ENCODE results near the gene FILIP1L.
"Not testable (repeated sequence)": the region's sequence is repeated elsewhere in the genome, so short reads cannot be mapped to it uniquely, and the experiment has no call there.

Gene FILIP1L

DNA sequence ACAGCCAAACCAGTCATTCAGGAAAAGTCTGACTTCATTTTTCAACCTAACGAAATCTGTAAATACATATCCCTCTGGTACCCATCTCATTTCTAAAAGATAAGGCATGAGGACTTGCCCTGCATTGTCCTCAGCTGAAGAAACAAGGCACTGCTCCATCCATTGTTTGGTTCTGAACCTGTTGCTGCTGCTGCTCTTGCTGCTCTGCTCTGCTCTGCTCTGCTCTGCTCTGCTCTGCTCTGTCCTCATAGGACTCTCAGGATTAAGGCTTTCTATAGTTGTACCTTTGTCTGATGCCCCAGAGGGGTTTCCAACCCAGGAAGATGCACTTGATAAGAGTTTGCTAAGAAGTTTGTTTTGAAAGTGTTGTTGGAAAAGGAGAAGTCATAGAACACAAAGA lies 258.4 kb downstream of the FILIP1L start:
- H3K27ac Mint-ChIP-seq: no peak overlapping the region
- no peaks in the 10 kb centered on the region for H3K9me3 Mint-ChIP-seq
- H3K4me1 Mint-ChIP-seq (ENCODE audit: low read depth): peaks cover 5% of the 10 kb centered on the region
- H3K36me3 Mint-ChIP-seq (ENCODE audit: low read depth): no peaks in the 10 kb centered on the region
- H3K27me3 Mint-ChIP-seq: no peaks in the 10 kb centered on the region
- intact Hi-C loops (cut with micrococcal nuclease): no loop called here
- no peak overlapping the region for H3K4me3 Mint-ChIP-seq

DNA sequence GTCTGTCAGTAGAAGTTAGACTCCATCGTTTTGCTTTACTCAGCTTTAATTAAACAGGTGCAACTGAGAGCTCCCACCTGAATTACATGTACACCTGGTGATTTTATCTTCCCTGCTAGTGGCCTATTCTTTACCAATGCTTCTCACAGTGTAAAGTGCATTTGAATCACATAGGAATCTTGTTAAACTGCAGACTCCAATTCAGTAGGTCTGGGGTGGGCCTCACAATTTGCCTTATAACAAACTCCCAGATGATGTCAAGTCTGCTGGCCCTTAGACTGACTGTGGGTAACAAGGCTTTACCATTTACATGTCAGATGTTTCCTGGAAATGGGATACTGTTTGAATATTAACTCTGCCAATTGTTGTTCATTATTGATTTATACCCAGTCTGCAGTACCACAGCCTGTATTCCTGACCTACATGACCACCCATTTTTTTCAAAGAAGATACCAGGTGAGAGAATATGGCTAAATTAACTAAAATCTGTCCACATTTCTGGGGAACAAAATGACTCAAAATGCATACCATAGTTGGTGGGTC lies 259.5 kb downstream of the FILIP1L start:
- H3K36me3 Mint-ChIP-seq (ENCODE audit: low read depth): no peaks in the 10 kb centered on the region
- H3K4me1 Mint-ChIP-seq (ENCODE audit: low read depth): peaks cover 5% of the 10 kb centered on the region
- intact Hi-C loops (cut with micrococcal nuclease): no loop called here
- H3K9me3 Mint-ChIP-seq: no peaks in the 10 kb centered on the region
- no peaks in the 10 kb centered on the region for H3K27me3 Mint-ChIP-seq
- no peak overlapping the region for H3K27ac Mint-ChIP-seq
- no peak overlapping the region for H3K4me3 Mint-ChIP-seq

DNA sequence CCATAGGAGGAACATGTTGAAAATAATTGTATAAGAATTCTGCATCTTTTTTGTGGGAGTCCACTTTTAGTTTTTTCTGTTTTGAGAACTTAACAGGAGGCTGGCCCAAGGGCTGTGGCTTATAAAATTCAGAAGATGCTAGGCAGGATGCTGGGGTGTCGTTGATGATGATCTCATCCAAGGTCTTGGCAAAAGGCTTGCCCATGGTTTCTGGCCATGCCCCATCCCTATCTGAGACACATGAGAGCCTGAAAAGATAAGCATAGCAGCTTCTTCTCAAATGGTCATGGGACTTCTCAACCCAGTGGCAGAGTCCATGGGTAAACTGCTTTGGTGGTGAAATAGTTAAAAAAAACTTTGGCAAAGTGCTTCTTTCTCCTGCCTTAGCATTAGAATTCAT lies 261.4 kb downstream of the FILIP1L start:
- Mint-ChIP-seq H3K4me3 (no peak overlapping the region), H3K27ac (no peak overlapping the region), H3K27me3 (no peaks in the 10 kb centered on the region), H3K4me1 (ENCODE audit: low read depth) (peaks cover 5% of the 10 kb centered on the region), H3K36me3 (ENCODE audit: low read depth) (no peaks in the 10 kb centered on the region), H3K9me3 (no peaks in the 10 kb centered on the region)
- intact Hi-C loops (cut with micrococcal nuclease): no loop called here

DNA sequence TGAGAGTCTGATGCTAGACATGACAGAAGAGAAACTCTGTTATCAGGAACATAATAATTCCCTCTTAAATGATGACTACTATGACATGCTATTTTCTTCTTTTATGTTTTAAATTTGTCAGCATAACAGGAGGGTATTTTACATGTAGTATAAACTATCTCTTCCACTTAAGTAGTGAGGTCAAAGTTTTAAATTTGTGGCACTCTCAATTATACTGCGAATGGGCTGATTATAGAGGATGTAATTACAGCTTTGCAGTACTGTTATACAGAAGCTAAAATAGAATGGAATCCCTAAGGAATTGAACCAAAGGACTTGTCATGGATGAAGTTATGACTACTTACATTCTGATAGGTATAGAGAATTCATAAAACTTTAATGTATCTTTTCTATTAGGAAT lies 262.3 kb downstream of the FILIP1L start:
- Mint-ChIP-seq H3K36me3 (ENCODE audit: low read depth) (no peaks in the 10 kb centered on the region), H3K27me3 (no peaks in the 10 kb centered on the region), H3K27ac (no peak overlapping the region), H3K4me1 (ENCODE audit: low read depth) (peaks cover 5% of the 10 kb centered on the region), H3K9me3 (no peaks in the 10 kb centered on the region), H3K4me3 (no peak overlapping the region)
- intact Hi-C loops (cut with micrococcal nuclease): no loop called here

DNA sequence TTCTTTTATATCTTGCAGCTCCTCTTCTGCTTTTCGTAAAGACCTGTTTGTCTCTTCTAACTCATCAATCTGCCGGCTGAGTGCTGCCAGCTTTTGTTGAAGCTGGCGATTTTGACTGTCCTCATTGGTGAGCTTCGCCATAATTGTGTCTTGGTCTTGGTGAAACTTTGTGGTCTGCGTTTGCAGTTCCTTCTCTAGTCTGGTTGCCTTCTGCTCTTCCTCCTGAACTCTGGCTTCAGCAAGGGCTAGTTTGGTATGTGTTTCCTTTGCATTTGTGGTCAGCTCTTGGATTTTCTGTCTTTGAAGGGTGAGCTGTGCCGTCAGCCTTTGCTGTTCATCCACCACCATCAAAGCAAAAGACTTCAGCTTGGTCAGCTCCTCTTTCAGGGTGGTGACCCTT lies 263.7 kb downstream of the FILIP1L start:
- Mint-ChIP-seq H3K27me3 (no peaks in the 10 kb centered on the region), H3K4me3 (no peak overlapping the region), H3K36me3 (ENCODE audit: low read depth) (no peaks in the 10 kb centered on the region), H3K9me3 (no peaks in the 10 kb centered on the region), H3K4me1 (ENCODE audit: low read depth) (peaks cover 11% of the 10 kb centered on the region), H3K27ac (no peak overlapping the region)
- intact Hi-C loops (cut with micrococcal nuclease): no loop called here

DNA sequence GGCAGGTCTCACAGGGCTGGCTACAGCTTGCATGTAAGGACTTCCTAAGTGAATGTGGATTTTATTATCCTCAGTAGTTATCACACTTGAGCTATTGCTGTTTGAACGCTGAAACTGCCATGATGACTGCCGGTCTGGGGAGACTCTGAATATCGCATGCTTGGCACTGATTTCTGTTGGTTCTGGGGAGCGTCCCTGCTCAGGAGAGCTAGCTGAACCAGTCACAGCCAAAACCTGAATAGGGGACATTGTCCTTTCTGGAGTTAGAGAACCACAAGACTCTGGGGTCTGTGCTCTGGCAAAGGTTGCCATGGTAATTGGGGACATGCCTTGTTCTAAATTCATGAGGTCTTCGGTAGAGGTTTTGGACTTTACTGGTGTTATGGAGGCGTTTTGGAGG lies 265.9 kb downstream of the FILIP1L start:
- H3K9me3 Mint-ChIP-seq: no peaks in the 10 kb centered on the region
- no peak overlapping the region for H3K4me3 Mint-ChIP-seq
- no peaks in the 10 kb centered on the region for H3K27me3 Mint-ChIP-seq
- intact Hi-C loops (cut with micrococcal nuclease): no loop called here
- H3K27ac Mint-ChIP-seq: no peak overlapping the region
- peaks cover 23% of the 10 kb centered on the region for H3K4me1 Mint-ChIP-seq (ENCODE audit: low read depth)
- no peaks in the 10 kb centered on the region for H3K36me3 Mint-ChIP-seq (ENCODE audit: low read depth)

DNA sequence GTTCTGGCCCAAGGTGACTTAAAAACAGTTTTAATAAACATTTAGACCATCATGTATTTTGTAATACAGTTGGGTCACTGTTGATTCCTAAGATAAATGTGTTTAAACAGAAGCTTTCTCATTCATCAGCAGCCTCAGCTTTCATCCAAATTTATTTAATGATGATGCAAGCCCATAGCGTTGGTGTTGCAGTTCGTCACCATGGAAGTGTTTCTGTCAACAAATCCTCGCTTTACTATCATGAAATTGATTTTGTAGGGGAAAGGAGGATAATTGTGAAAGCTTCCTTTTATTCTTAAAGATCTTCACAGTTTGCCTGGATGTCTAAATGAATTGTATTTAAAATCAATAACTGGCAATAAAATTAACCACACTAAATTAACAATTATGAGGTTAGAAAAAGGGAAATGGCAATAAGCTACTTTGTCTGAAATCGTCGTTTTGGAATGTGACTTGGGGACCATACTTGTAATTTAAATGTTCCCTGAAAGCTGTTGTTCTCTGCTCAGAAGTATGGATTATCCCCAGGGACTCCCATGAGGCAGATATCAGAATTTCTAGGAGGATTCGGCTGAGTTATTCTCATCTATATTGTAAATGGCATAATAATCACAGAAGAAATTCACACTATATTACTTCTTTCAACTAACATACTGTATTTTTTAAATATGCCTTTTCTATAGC lies 267.7 kb downstream of the FILIP1L start:
- H3K4me3 Mint-ChIP-seq: no peak overlapping the region
- H3K4me1 Mint-ChIP-seq (ENCODE audit: low read depth): peaks cover 23% of the 10 kb centered on the region
- H3K27ac Mint-ChIP-seq: peak overlapping the region; percentile 48
- intact Hi-C loops (cut with micrococcal nuclease): no loop called here
- no peaks in the 10 kb centered on the region for H3K27me3 Mint-ChIP-seq
- H3K9me3 Mint-ChIP-seq: no peaks in the 10 kb centered on the region
- no peaks in the 10 kb centered on the region for H3K36me3 Mint-ChIP-seq (ENCODE audit: low read depth)

DNA sequence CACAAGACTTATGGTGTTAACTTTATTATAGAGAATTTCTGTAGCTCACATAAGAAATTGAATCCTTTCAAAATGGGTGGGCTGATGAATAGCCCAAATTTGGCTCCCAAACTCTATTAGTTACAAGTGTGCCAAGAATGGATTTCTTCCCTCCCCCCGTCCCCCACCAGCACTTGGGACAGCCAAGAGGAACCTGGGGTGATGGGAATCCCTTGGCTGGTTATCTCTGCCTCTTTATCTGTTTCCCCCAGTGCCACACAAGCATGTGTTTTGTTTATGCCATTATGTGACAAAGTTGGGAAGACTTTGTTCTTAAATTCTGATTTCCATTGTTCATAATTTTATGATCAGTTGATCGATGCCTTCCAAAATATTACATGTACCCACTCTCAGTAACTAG lies 268.3 kb downstream of the FILIP1L start:
- peaks cover 23% of the 10 kb centered on the region for H3K4me1 Mint-ChIP-seq (ENCODE audit: low read depth)
- no peak overlapping the region for H3K4me3 Mint-ChIP-seq
- intact Hi-C loops (cut with micrococcal nuclease): no loop called here
- no peaks in the 10 kb centered on the region for H3K27me3 Mint-ChIP-seq
- no peaks in the 10 kb centered on the region for H3K9me3 Mint-ChIP-seq
- no peaks in the 10 kb centered on the region for H3K36me3 Mint-ChIP-seq (ENCODE audit: low read depth)
- peak overlapping the region; percentile 48 for H3K27ac Mint-ChIP-seq

DNA sequence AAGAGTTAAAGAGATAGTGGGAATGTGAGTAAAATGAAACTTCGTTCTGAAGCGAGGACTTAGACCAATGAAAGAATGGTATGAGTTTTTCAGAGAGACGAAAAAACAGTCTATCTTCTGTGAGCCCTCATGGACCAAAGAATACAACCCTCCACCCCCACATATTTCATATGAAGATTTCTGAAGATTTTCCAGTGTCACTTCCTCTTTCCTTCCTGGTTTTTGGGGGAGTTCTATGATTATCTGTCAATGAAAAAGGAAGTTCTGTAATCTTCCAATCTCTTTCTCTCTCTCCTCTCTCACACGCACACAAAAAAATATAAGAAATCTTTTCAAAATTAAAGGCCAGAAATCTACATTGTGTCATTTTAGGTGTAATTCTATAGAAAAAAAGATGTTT lies 269.0 kb downstream of the FILIP1L start:
- H3K27me3 Mint-ChIP-seq: no peaks in the 10 kb centered on the region
- peak overlapping the region; percentile 46 for H3K27ac Mint-ChIP-seq
- peaks cover 23% of the 10 kb centered on the region for H3K4me1 Mint-ChIP-seq (ENCODE audit: low read depth)
- no peaks in the 10 kb centered on the region for H3K36me3 Mint-ChIP-seq (ENCODE audit: low read depth)
- H3K9me3 Mint-ChIP-seq: no peaks in the 10 kb centered on the region
- no peak overlapping the region for H3K4me3 Mint-ChIP-seq
- intact Hi-C loops (cut with micrococcal nuclease): no loop called here

DNA sequence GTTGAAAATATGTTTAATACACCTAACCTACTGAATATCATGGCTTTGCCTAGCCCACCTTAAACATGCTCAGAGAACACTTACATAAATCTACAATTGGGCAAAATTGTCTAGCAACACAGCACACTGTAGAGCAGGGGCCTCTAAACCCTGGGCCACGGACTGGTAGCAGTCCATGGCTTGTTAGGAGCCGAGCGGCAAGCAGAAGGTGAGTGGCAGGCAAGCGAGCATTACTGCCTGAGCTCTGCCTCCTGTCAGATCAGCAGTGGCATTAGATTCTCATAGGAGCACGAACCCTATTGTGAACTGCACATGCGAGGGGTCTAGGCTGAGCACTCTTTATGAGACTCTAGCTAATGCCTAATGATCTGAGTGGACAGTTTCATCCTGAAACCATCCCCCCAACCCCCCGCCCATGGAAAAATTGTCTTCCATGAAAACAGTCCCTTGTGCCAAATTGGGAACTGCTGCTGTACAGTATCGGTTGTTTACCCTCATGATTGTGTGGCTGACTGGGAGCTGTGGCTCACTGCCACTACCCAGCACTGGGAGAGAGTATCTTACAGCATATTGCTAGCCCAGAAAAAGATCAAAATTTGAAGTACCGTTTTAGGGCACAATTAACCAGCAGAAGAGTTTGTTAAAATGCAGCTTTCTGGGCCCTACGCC lies 270.6 kb downstream of the FILIP1L start:
- intact Hi-C loops (cut with micrococcal nuclease): loop anchor here (1.0 to 5.0 kb wide), 2 partner anchors 229 to 411 kb away; no protein-coding TSS in a partner anchor

DNA sequence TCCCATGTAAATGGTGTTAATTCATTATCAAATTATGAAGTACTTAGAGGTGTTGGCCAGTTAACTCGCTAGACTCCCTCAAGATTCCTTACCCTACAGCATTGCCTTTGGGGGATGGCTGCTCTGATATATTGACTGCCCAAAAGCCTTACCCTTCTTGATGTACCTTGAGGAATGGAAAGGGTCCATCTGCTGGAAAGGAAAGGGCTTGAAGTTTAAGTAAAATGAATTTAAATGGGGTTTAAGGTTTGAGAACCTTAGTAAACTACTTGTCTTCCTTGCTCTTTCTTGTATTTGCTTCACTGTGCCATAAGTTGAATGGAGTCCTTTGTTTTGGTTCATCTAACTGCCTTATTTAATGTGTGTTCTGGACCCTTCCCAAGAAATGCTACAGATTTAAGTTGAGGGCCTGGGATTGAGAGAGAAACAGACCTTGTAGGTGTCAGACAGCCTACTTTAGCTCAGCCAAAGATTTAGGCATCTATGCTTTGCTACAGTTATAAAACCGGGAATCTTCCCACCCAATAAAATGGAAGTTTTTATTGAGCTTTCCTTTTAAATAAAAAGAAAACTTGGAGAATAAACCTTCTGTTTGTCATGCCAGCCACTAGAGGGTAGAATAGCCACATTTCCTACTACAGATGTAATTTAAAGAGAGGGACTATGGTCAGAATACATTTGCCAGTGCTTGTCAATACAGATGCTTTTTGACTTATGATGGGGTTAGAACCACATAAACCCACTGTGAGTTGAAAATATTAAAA lies 271.3 kb downstream of the FILIP1L start:
- H3K36me3 Mint-ChIP-seq (ENCODE audit: low read depth): no peaks in the 10 kb centered on the region
- no peak overlapping the region for H3K4me3 Mint-ChIP-seq
- intact Hi-C loops (cut with micrococcal nuclease): loop anchor here (1.0 to 5.0 kb wide), 2 partner anchors 229 to 411 kb away; no protein-coding TSS in a partner anchor
- H3K27ac Mint-ChIP-seq: no peak overlapping the region
- no peaks in the 10 kb centered on the region for H3K27me3 Mint-ChIP-seq
- H3K4me1 Mint-ChIP-seq (ENCODE audit: low read depth): peaks cover 23% of the 10 kb centered on the region
- no peaks in the 10 kb centered on the region for H3K9me3 Mint-ChIP-seq

More for the DNA sequence above, 270.6 kb downstream of the FILIP1L start:
- no peaks in the 10 kb centered on the region for H3K36me3 Mint-ChIP-seq (ENCODE audit: low read depth)
- H3K9me3 Mint-ChIP-seq: no peaks in the 10 kb centered on the region
- H3K4me3 Mint-ChIP-seq: no peak overlapping the region
- no peaks in the 10 kb centered on the region for H3K27me3 Mint-ChIP-seq
- no peak overlapping the region for H3K27ac Mint-ChIP-seq
- H3K4me1 Mint-ChIP-seq (ENCODE audit: low read depth): peaks cover 23% of the 10 kb centered on the region

DNA sequence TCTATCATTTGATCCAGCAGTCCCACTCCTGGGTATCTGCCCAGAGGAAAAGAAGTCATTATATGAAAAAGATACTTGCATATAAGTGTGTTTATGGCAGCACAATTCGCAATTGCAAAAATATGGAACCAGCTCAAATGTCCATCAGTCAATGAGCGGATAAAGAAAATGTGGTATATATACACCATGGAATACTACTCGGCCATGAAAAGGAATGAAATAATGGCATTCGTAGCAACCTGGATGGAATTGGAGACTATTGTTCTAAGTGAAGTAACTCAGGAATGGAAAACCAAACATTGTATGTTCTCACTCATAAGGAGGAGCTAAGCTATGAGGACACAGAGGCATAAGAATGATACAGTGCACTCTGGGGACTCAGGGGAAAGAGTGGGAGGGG lies 272.4 kb downstream of the FILIP1L start:
- H3K4me1 Mint-ChIP-seq (ENCODE audit: low read depth): peaks cover 23% of the 10 kb centered on the region
- intact Hi-C loops (cut with micrococcal nuclease): loop anchor here (5.0 kb wide), 1 partner anchor 230 kb away; no protein-coding TSS in a partner anchor
- H3K27me3 Mint-ChIP-seq; H3K4me3 Mint-ChIP-seq; H3K36me3 Mint-ChIP-seq (ENCODE audit: low read depth); H3K27ac Mint-ChIP-seq; H3K9me3 Mint-ChIP-seq: not testable (repeated sequence)

DNA sequence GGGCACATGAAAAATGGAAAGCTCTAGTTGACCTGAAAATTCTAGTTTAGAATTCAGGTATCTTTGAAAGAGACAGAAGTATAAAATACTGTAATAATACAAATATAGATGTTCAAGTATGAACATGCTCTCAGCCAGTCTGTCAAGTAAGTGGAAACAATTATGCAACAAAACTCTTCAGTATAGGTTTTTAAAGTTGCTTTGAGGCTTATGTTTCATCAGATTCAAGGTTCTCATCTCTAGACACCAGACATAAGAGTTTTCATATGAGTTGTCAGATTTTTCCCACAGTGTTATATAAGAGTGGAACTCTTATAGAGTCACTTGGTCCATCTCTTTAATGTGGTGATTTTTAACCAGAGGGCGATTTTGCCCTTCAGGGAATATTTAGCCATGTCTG lies 274.7 kb downstream of the FILIP1L start:
- Mint-ChIP-seq H3K4me1 (ENCODE audit: low read depth) (peaks cover 3% of the 10 kb centered on the region), H3K9me3 (no peaks in the 10 kb centered on the region), H3K27me3 (no peaks in the 10 kb centered on the region), H3K4me3 (no peak overlapping the region), H3K27ac (no peak overlapping the region), H3K36me3 (ENCODE audit: low read depth) (no peaks in the 10 kb centered on the region)
- intact Hi-C loops (cut with micrococcal nuclease): loop anchor here (5.0 kb wide), 1 partner anchor 233 kb away; no protein-coding TSS in a partner anchor

DNA sequence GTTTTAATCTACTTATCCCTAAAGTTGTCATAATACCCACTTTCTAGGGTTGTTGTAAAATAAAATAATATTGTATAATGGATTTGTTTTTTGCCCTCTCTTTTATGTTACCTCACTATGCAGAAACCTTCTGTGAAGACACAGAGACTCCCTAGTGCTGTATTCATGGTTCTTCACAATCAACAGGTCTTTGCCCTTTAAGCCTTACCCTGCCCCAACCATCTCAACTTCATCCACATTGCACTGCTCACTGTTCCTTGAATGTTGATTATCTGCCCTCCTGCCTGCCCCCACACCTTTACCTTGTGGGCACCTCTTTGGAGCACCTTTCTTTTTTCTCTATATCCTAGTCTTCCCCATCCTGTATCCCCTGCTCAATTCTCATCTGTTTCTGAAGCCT lies 275.5 kb downstream of the FILIP1L start:
- Mint-ChIP-seq H3K4me1 (ENCODE audit: low read depth) (no peaks in the 10 kb centered on the region), H3K27ac (no peak overlapping the region), H3K27me3 (no peaks in the 10 kb centered on the region), H3K4me3 (no peak overlapping the region), H3K9me3 (no peaks in the 10 kb centered on the region), H3K36me3 (ENCODE audit: low read depth) (no peaks in the 10 kb centered on the region)
- intact Hi-C loops (cut with micrococcal nuclease): no loop called here

All from dendritic cell treated with granulocyte-macrophage colony-stimulating factor and Interleukin-4, amounts not matched to agents 40 ng/mL and 50 ng/mL, for 4 days (primary cell).